ENCODE data around the gene CD200.

CD200 gene, protein sequence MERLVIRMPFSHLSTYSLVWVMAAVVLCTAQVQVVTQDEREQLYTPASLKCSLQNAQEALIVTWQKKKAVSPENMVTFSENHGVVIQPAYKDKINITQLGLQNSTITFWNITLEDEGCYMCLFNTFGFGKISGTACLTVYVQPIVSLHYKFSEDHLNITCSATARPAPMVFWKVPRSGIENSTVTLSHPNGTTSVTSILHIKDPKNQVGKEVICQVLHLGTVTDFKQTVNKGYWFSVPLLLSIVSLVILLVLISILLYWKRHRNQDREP

DNA sequence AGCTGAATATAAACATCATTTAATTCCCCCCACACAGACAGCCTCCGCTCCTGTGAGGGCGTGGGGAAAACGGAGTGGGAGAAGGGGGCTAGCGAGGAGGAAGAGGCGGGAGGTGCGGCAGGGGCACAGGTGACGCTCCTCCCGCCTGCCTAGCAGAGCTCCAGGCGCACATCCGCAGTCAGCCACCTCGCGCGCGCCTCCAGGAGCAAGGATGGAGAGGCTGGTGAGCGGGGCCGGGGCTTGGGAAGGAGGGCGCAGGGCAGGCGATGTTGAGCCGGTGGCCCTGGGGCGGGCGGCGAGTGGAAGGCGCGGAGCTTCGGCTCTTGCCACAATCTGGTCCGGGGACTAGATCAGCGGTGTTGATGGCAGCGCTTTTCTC is at the start of gene CD200:
CD200 (plus strand) TSS at position 155 of the 379 bp plus-strand sequence; CDS start at position 212, 57 bp downstream.
- H3K4me1 Mint-ChIP-seq (ENCODE audit: low read depth) = peaks cover 37% of the 10 kb centered on the region
- H3K27me3 Mint-ChIP-seq (ENCODE audit: low read depth) = no peaks in the 10 kb centered on the region
- H3K27ac Mint-ChIP-seq = peak within 1 kb of the TSS; percentile 84

GRCh38 chr3:112289011-112289410 is 43.9 kb upstream of the CD200 start:
- Mint-ChIP-seq H3K4me3 (no peak overlapping the region), H3K27me3 (ENCODE audit: low read depth) (peaks cover 13% of the 10 kb centered on the region), H3K4me1 (ENCODE audit: low read depth) (peaks cover 10% of the 10 kb centered on the region), H3K9me3 (no peaks in the 10 kb centered on the region), H3K27ac (no peak overlapping the region), H3K36me3 (ENCODE audit: low read depth) (no peaks in the 10 kb centered on the region)

More for the DNA sequence above, at the start of gene CD200:
- peak within 1 kb of the TSS; percentile 83 for H3K4me3 Mint-ChIP-seq
- peaks cover 3% of the 10 kb centered on the region for H3K36me3 Mint-ChIP-seq (ENCODE audit: low read depth)
- no peaks in the 10 kb centered on the region for H3K9me3 Mint-ChIP-seq

GRCh38 chr3:112293368-112294321 is 39.3 kb upstream of the CD200 start, which contains the start of gene SLC9C1:
Gene SLC9C1, minus strand, starts transcription at chr3:112294216. Its CDS starts 7,425 bp downstream, at chr3:112286791.
- Mint-ChIP-seq H3K4me3 (peak within 1 kb of the TSS; percentile 69), H3K9me3 (no peaks in the 10 kb centered on the region), H3K4me1 (ENCODE audit: low read depth) (peaks cover 31% of the 10 kb centered on the region), H3K36me3 (ENCODE audit: low read depth) (no peaks in the 10 kb centered on the region), H3K27ac (peak within 1 kb of the TSS; percentile 37), H3K27me3 (ENCODE audit: low read depth) (peaks cover 7% of the 10 kb centered on the region)

GRCh38 chr3:112297714-112298113 is 35.2 kb upstream of the CD200 start:
- Mint-ChIP-seq H3K27ac (peak overlapping the region; percentile 82), H3K4me3 (peak overlapping the region; percentile 39), H3K9me3 (no peaks in the 10 kb centered on the region), H3K4me1 (ENCODE audit: low read depth) (peaks cover 33% of the 10 kb centered on the region), H3K27me3 (ENCODE audit: low read depth) (no peaks in the 10 kb centered on the region), H3K36me3 (ENCODE audit: low read depth) (no peaks in the 10 kb centered on the region)

DNA sequence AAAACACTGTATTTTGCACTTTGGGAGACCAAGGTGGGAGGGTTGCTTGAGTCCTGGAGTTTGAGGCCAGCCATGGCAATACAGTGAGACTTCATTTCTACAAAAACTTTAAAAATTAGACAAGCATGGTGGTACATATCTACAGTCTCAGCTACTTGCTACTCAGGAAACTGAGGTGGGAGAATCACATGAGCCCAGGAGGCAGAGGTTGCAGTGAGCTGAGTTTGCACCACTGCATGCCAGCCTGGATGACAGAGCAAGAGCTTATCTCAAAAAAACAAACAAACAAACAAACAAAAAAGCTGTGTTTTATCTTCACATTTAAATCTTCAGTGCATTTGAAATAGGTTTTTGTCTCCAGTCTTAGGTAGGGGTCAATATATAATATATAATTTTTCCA is 34.2 kb upstream of the CD200 start:
- no peak overlapping the region for H3K27ac Mint-ChIP-seq
- no peaks in the 10 kb centered on the region for H3K36me3 Mint-ChIP-seq (ENCODE audit: low read depth)

GRCh38 chr3:112302150-112302830 is 30.7 kb upstream of the CD200 start:
- H3K36me3 Mint-ChIP-seq (ENCODE audit: low read depth) = no peaks in the 10 kb centered on the region
- H3K27ac Mint-ChIP-seq = no peak overlapping the region
- no peaks in the 10 kb centered on the region for H3K27me3 Mint-ChIP-seq (ENCODE audit: low read depth)
- no peaks in the 10 kb centered on the region for H3K9me3 Mint-ChIP-seq
- H3K4me3 Mint-ChIP-seq = no peak overlapping the region
- H3K4me1 Mint-ChIP-seq (ENCODE audit: low read depth) = peaks cover 15% of the 10 kb centered on the region

More for the DNA sequence above, 34.2 kb upstream of the CD200 start:
- no peaks in the 10 kb centered on the region for H3K9me3 Mint-ChIP-seq
- H3K4me1 Mint-ChIP-seq (ENCODE audit: low read depth) = peaks cover 26% of the 10 kb centered on the region
- no peaks in the 10 kb centered on the region for H3K27me3 Mint-ChIP-seq (ENCODE audit: low read depth)
- no peak overlapping the region for H3K4me3 Mint-ChIP-seq

GRCh38 chr3:112302881-112303763 is 29.8 kb upstream of the CD200 start:
- no peaks in the 10 kb centered on the region for H3K36me3 Mint-ChIP-seq (ENCODE audit: low read depth)
- no peaks in the 10 kb centered on the region for H3K9me3 Mint-ChIP-seq
- no peak overlapping the region for H3K4me3 Mint-ChIP-seq
- H3K4me1 Mint-ChIP-seq (ENCODE audit: low read depth) = peaks cover 8% of the 10 kb centered on the region
- H3K27me3 Mint-ChIP-seq (ENCODE audit: low read depth) = no peaks in the 10 kb centered on the region
- H3K27ac Mint-ChIP-seq = no peak overlapping the region

- H3K27me3 Mint-ChIP-seq (ENCODE audit: low read depth) = no peaks in the 10 kb centered on the region
These were observed 29.1 kb upstream of the CD200 start for GRCh38 chr3:112303764-112304325.

DNA sequence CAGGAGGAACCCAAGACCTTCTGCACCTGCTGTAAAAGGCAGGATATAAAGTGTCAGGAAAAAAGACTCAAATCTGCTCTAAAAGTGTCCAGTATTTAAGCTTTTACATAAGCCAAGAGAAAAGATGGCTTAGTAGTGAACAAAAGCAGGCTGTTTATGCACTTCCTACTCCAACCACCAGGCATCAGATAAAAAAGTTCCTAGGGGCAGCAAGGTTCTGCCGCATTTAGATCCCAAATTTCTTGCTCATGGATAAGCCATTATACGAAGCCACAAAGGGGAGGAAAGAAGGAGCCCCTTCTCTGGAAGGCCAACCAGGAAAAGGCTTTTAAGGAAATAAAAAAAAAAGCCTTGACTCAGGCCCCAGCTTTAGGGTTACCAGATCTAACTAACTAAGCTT is 28.3 kb upstream of the CD200 start:
- Mint-ChIP-seq H3K9me3 (no peaks in the 10 kb centered on the region), H3K4me1 (ENCODE audit: low read depth) (no peaks in the 10 kb centered on the region), H3K27ac (no peak overlapping the region), H3K27me3 (ENCODE audit: low read depth) (no peaks in the 10 kb centered on the region), H3K4me3 (no peak overlapping the region), H3K36me3 (ENCODE audit: low read depth) (no peaks in the 10 kb centered on the region)

More at GRCh38 chr3:112303764-112304325, 29.1 kb upstream of the CD200 start:
- no peak overlapping the region for H3K4me3 Mint-ChIP-seq
- no peak overlapping the region for H3K27ac Mint-ChIP-seq
- H3K9me3 Mint-ChIP-seq = no peaks in the 10 kb centered on the region
- peaks cover 1% of the 10 kb centered on the region for H3K4me1 Mint-ChIP-seq (ENCODE audit: low read depth)
- H3K36me3 Mint-ChIP-seq (ENCODE audit: low read depth) = no peaks in the 10 kb centered on the region

DNA sequence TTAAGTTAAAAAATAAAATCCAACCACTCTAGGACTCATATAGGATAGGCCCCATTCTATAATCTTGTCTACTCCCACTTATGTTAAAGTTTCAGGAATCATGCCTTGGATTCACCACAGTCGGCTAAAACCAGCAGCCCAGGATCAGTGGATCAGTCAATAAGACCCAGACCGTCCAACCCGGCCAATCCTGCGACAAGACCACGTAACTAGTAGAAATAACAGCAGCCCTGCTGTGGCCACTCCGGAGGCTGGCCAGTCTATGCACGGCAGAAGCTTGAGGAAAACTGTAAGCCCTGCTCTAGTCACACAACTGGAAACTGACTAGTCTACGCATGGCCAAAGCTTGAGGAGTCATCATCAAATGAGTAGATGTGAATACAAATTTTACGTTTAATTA is 26.1 kb upstream of the CD200 start:
- Mint-ChIP-seq H3K4me3 (no peak overlapping the region), H3K27me3 (ENCODE audit: low read depth) (peaks cover 2% of the 10 kb centered on the region), H3K36me3 (ENCODE audit: low read depth) (no peaks in the 10 kb centered on the region), H3K4me1 (ENCODE audit: low read depth) (no peaks in the 10 kb centered on the region), H3K27ac (no peak overlapping the region), H3K9me3 (no peaks in the 10 kb centered on the region)

DNA sequence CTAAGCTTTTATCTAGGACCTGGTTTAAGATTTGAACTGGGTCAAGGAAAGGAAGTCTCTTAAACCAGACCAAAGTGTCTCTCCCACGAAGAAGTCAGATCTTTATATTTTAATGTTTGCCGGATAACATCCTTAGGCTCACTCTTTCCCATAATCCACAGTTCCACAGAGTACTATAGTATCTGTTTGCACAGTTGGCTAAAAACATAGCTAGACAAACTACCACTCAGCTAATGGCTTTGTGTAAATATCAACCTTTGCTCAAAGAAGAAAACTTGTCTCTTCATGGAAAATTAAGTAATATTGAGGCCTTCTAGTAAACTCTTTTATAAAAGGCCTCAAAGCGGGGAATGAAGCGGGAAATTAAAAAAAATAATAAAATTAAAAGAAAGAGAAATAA is 25.4 kb upstream of the CD200 start:
- no peaks in the 10 kb centered on the region for H3K4me1 Mint-ChIP-seq (ENCODE audit: low read depth)
- no peak overlapping the region for H3K4me3 Mint-ChIP-seq
- no peak overlapping the region for H3K27ac Mint-ChIP-seq
- H3K9me3 Mint-ChIP-seq = no peaks in the 10 kb centered on the region
- peaks cover 4% of the 10 kb centered on the region for H3K27me3 Mint-ChIP-seq (ENCODE audit: low read depth)
- H3K36me3 Mint-ChIP-seq (ENCODE audit: low read depth) = no peaks in the 10 kb centered on the region

GRCh38 chr3:112308151-112308911 is 24.6 kb upstream of the CD200 start:
- Mint-ChIP-seq H3K27me3 (ENCODE audit: low read depth) (peaks cover 4% of the 10 kb centered on the region), H3K4me1 (ENCODE audit: low read depth) (no peaks in the 10 kb centered on the region), H3K4me3 (no peak overlapping the region), H3K27ac (no peak overlapping the region), H3K36me3 (ENCODE audit: low read depth) (no peaks in the 10 kb centered on the region), H3K9me3 (no peaks in the 10 kb centered on the region)

DNA sequence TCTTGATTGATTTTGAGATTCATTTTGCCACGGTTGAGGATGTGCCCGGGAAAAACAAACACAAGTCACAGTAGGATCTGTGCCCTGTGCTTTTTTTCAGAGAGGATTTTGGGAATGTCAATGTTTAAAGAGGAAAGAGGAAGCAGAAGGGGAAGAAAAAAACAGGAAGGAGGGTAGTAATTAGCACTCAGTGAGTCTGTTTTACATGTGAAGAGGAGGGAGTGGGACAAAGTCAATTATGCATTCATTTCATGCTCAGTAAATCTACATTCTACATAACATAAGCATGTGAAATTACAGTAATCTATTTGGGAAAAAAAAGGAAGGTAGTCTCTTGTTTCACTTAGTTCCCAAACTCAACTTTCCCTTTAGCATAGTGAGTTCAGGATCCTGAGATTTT is 18.3 kb upstream of the CD200 start:
- Mint-ChIP-seq H3K27me3 (ENCODE audit: low read depth) (peaks cover 9% of the 10 kb centered on the region), H3K4me1 (ENCODE audit: low read depth) (peaks cover 2% of the 10 kb centered on the region), H3K4me3 (no peak overlapping the region), H3K9me3 (peaks cover 9% of the 10 kb centered on the region), H3K36me3 (ENCODE audit: low read depth) (peaks cover 2% of the 10 kb centered on the region), H3K27ac (no peak overlapping the region)

Measured in T-helper 1 cell treated with Interleukin-12 subunit alpha and Interleukin-12 subunit beta and Interleukin-4 antibody, amounts not matched to agents 30 μg/mL and 1 μg/mL, for 36 hours (primary cell).